OCI-LY3 (cell line): Measurements from ENCODE around the gene EEF1B2.
"Not testable (repeated sequence)": the region's sequence is repeated elsewhere in the genome, so short reads cannot be mapped to it uniquely, and the experiment has no call there.

Experiments used
- H2AFZ ChIP-seq: fragments of 200-600, 300-600 bp; shearing (Covaris generic); 2 replicates; pipeline ENCODE4 v1.6.0; 2014; ENCODE audit warnings: antibody characterized with exemption, low read depth, low read length
- H3K27ac ChIP-seq: fragments of 200-600, 300-600 bp; sonication (generic); 2 replicates; pipeline ENCODE4 v1.5.1; 2014; ENCODE audit warnings: mild to moderate bottlenecking, low read length, moderate library complexity, mixed read lengths
- H3K27me3 ChIP-seq: fragments of 200-600, 300-600 bp; sonication (generic); 2 replicates; pipeline ENCODE4 v1.6.1; 2014; ENCODE audit warnings: low read depth, low read length, mixed read lengths
- H3K36me3 ChIP-seq: fragments of 200-600, 300-600 bp; sonication (generic); replicated peaks from 2 replicates; pipeline ENCODE3; 2014; ENCODE audit warnings: low read depth, low read length, mixed read lengths
- H3K4me1 ChIP-seq: fragments of 300-600, 200-600 bp; sonication (generic); 2 replicates; pipeline ENCODE4 v1.6.1; 2014; ENCODE audit warnings: low read length, mixed read lengths
- H3K4me2 ChIP-seq: fragments of 200-600, 300-600 bp; sonication (generic); 2 replicates; pipeline ENCODE4 v1.6.1; 2014; ENCODE audit warnings: low read length, mixed read lengths
- H3K4me3 ChIP-seq: fragments of 300-600, 200-600 bp; sonication (generic); 2 replicates; pipeline ENCODE4 v1.5.1; 2014; ENCODE audit warnings: antibody characterized with exemption, mild to moderate bottlenecking, low read length, moderate library complexity
- H3K79me2 ChIP-seq: fragments of 300-600, 200-600 bp; shearing (Covaris generic); 2 replicates; pipeline ENCODE4 v1.6.1; 2014; ENCODE audit warnings: mild to moderate bottlenecking, low read length, mixed read lengths
- H3K9ac ChIP-seq: fragments of 300-600, 200-600 bp; shearing (Covaris generic); 2 replicates; pipeline ENCODE4 v1.6.0; 2014; ENCODE audit warnings: mild to moderate bottlenecking, low read length, moderate library complexity
- H3K9me3 ChIP-seq: fragments of 200-600, 300-600 bp; shearing (Covaris generic); 2 replicates; pipeline ENCODE4 v1.6.1; 2014; ENCODE audit warnings: low read length, mixed read lengths; ENCODE audit not compliant: insufficient read depth
- H4K20me1 ChIP-seq: fragments of 200-600, 300-600 bp; sonication (generic); 2 replicates; pipeline ENCODE4 v1.6.1; 2016; ENCODE audit warnings: low read length, mixed read lengths; ENCODE audit not compliant: insufficient read depth
- CTCF ChIP-seq: fragments of 200-600, 300-600 bp; sonication (generic); IDR thresholded peaks from 2 replicates; pipeline ENCODE4 v1.5.1; 2014; ENCODE audit warnings: antibody characterized with exemption, low read length, low read depth
- EZH2phosphoT487 ChIP-seq: fragments of 200-600 bp; shearing (Covaris generic); IDR thresholded peaks from 2 replicates; pipeline ENCODE4 v1.6.1; 2018; ENCODE audit warnings: antibody characterized with exemption, mixed run types, low read depth

Gene EEF1B2

GRCh38 chr2:206160125-206160806 lies 571 bp downstream of the EEF1B2 start:
- TF ChIP-seq CTCF (no peak), EZH2phosphoT487 (no peak)
- H3K27me3 ChIP-seq = no peaks in the 10 kb centered on the region
- H2AFZ ChIP-seq = peak overlapping the region; percentile 48; the same call in 1 of the 2 replicates
- H3K4me2 ChIP-seq = peak overlapping the region; percentile 99
- peak overlapping the region; percentile 69 for H3K27ac ChIP-seq
- peak overlapping the region; percentile 97 for H3K9ac ChIP-seq
- H4K20me1 ChIP-seq = peaks cover 7% of the 10 kb centered on the region; the same call in 1 of the 2 replicates
- peaks cover 40% of the 10 kb centered on the region for H3K36me3 ChIP-seq
- peaks cover 82% of the 10 kb centered on the region for H3K79me2 ChIP-seq
- H3K9me3 ChIP-seq = no peaks in the 10 kb centered on the region
- peak overlapping the region; percentile 86 for H3K4me3 ChIP-seq
- peaks cover 16% of the 10 kb centered on the region for H3K4me1 ChIP-seq

GRCh38 chr2:206160807-206161179 lies 1.1 kb downstream of the EEF1B2 start:
- H3K4me2 ChIP-seq = peak overlapping the region; percentile 99
- H3K36me3 ChIP-seq = peaks cover 40% of the 10 kb centered on the region
- peak overlapping the region; percentile 69 for H3K27ac ChIP-seq
- no peaks in the 10 kb centered on the region for H3K27me3 ChIP-seq
- H3K9me3 ChIP-seq = no peaks in the 10 kb centered on the region
- no peak overlapping the region for H2AFZ ChIP-seq
- H3K4me3 ChIP-seq = peak overlapping the region; percentile 86
- H3K4me1 ChIP-seq = peaks cover 16% of the 10 kb centered on the region
- H3K9ac ChIP-seq = peak overlapping the region; percentile 97
- no peak for TF ChIP-seq EZH2phosphoT487
- TF ChIP-seq CTCF = no peak
- H4K20me1 ChIP-seq = peaks cover 7% of the 10 kb centered on the region; the same call in 1 of the 2 replicates
- H3K79me2 ChIP-seq = peaks cover 76% of the 10 kb centered on the region

- H3K9ac ChIP-seq, H3K27ac ChIP-seq, H3K9me3 ChIP-seq, H3K4me3 ChIP-seq, H3K4me2 ChIP-seq, H2AFZ ChIP-seq, H4K20me1 ChIP-seq, H3K27me3 ChIP-seq: not testable (repeated sequence)
- Histone ChIP-seq H3K36me3 (peaks cover 38% of the 10 kb centered on the region), H3K79me2 (peaks cover 60% of the 10 kb centered on the region), H3K4me1 (peaks cover 15% of the 10 kb centered on the region)
These were observed 2.7 kb downstream of the EEF1B2 start for GRCh38 chr2:206162401-206162800.

- TF ChIP-seq CTCF = no peak
- no peak for TF ChIP-seq EZH2phosphoT487
- Histone ChIP-seq H3K27me3 (no peaks in the 10 kb centered on the region), H3K4me3 (no peak overlapping the region), H3K9me3 (no peaks in the 10 kb centered on the region), H3K4me1 (peaks cover 11% of the 10 kb centered on the region), H3K9ac (no peak overlapping the region), H3K4me2 (no peak overlapping the region), H2AFZ (no peak overlapping the region), H3K79me2 (peaks cover 51% of the 10 kb centered on the region), H3K36me3 (peaks cover 38% of the 10 kb centered on the region), H3K27ac (no peak overlapping the region), H4K20me1 (peaks cover 7% of the 10 kb centered on the region; the same call in 1 of the 2 replicates)
These were observed 3.7 kb downstream of the EEF1B2 start for GRCh38 chr2:206163251-206163880.
